ENCODE measurements around the gene SRM.
A peak's percentile ranks its signal among the peaks of the same experiment; 100 is the strongest.
"Not testable (repeated sequence)": the region's sequence is repeated elsewhere in the genome, so short reads cannot be mapped to it uniquely, and the experiment has no call there.

The SRM gene

DNA sequence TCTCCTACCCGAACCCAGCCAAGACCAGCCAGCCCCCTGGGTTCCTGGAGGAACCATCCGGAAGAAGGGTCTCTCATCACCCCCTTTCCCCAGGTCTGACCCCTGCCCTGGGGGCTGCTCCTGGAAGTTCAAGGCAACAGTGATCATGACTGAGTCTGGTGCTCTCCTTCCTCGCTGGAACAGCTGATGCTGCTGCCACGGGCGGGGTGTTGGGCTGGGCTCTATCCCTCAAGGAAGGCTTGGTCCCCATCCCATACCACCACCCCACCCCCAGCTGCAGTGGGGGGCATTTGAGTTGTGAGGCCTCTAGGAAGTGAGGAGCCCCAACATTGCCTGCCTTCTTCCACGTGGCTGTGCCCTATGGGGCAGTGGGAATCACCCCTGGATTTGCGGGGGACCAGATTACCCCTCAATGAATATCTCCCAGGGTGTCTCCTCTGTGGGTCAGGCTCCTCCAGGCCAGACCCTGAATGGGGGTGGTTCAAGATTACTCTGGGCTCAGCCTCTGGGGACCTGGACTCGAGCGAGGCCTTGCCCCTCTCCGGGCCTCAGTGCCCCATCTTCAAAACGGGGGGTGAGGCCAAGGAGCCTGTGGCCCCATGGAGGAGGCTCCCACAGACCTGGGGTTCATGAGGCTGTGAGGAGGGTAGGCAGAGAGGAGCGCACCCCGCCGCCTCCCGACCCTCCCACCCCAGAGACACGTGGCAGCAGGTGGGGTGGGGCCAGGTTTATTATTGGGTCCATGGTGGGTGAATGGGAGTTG lies 15.6 kb downstream of the SRM start:
- DNase-seq = no peak

DNA sequence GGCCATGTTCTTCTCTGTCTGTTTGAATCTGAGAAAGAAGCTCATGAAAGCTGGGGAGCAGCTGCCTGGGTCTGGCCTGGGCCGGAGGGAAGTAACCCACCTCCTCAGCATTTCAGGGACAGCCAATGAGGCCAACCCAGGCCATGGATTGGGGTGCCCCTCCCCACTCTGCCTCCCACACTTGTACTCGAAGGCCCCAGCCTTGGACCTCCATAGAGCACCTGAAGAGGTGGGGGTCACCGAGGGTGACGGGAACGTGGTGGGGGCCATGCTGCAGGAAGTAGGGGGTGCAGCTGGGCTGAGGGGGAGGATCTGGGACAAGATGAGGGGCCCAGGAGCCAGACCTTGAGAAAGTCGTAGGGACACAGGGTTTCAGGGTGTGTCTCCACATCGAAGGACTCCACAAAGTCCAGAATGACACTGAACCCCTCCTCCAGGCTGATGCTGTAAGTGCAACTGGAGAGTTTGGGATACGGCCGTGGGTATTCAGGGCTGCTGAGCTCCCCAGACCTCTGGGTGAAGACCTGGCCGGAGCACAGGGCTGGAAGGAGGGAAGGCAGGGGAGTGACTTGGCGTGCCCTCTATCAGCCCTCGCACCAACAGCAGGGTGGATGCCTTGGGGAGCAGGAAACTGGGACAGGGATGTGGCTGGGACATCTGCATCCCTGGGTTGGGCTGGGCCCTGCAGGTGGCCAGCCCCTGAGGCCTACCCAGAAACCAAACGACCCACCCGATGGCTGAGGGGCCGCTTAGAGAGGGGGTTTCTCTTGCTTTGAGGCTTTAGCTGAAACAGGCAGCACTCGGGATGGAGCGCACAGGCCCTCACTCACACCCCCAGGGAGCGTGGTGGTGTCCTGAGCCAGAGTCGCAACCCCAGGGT lies 16.6 kb downstream of the SRM start:
- no peak for DNase-seq

GRCh38 chr1:11042065-11042464 lies 17.8 kb downstream of the SRM start:
- DNase-seq = no peak

DNA sequence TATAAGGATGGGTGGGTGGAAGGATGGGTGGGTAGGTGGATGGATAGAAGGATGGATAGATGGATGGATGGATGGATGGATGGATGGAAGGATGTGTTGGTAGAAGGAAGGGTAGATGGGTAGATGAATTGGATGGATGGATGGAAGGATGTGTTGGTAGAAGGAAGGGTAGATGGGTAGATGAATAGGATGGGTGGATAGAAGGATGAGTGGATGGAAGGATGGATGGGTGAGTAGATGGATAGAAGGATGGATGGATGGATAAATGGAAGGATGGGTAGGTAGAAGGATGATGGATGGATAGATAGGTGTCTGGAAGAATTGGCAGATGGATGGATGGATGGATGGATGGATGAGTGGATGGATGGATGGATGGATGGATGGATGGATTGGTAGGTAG lies 18.8 kb downstream of the SRM start:
- DNase-seq = no peak

DNA sequence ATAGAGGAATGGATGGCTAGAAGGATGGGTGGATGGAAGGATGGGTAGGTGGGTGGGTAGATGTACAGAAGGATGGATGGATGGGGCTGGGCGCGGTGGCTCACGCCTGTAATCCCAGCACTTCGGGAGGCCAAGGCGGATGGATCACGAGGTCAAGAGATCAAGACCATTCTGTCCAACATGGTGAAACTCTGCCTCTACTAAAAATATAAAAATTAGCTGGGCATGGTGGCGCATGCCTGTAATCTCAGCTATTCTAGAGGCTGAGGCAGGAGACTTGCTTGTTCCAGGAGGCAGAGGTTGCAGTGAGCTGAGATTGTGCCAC lies 19.8 kb downstream of the SRM start:
- not testable (repeated sequence) for DNase-seq

- no peak for DNase-seq
Measured at GRCh38 chr1:11039351-11040104, 20.3 kb downstream of the SRM start.

DNA sequence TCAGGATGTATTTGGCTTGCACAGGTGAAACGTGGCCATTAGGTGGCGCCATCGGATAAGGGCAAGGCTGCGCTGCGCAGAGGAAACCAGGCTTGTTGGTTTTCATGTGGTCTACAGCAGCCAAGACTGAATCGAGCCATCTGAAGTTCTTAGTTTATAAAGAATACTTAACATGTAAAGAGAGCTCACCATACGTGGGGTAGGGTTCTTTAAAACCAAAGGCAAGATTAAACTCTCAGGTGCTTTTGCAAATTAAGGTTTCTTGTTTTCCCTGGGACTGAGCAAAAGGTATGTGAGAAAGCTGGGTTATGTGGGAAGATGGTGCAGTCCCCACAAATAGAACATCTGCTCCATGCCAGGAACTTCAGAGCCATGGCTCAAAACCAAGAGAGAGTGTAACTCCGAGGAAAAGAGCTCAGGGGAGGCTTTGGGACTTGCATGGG lies 22.1 kb downstream of the SRM start:
- DNase-seq = peak; percentile 88

GRCh38 chr1:11037019-11037739 lies 22.6 kb downstream of the SRM start:
- DNase-seq = not testable (repeated sequence)

DNA sequence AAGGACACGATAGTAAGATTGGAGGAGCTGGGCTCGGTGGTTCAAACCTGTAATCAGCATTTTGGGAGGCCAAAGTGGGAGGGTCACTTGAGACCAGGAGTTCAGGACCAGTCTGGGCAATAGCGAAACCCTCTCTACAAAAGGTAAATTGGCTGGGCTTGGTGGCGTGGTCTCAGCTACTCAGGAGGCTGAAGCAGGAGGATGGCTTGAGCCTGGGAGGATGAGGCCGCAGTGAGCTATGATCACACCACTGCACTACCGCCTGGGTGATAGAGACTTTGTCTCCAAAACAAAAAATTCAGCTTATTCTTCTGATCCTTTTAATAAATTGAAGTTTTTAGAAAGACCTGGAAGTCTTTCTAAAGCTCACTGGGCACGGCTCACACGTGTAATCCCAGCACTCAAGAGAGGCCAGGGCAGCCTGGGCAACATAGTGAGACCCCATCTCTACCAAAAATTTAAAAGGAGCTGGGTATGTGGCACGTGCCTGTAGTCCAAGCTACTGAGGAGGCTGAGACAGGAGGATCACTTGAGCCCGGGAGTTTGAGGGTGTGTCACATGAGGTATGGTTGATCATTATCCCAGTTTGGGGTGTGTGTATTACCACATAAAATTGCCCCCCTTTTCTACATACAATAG lies 28.1 kb downstream of the SRM start:
- no peak for DNase-seq

DNA sequence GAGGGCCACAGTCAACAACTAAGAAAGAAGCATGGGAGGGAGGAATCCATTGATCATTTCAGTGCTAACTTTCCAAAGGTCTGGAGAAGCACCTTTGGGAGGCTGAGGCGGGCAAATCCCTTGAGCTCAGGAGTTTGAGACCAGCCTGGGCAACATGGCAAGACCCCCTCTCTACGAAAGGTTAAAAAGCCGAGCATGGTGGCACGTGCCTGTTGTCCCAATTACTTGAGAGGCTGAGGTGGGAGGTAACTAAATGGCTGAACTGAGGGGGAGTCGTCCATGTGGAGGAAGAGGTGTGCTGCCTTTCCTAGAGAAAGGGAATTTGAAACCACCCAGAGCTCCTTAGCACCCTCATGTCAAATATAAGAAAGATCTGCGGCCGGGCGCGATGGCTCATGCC lies 29.0 kb downstream of the SRM start:
- no peak for DNase-seq

DNA sequence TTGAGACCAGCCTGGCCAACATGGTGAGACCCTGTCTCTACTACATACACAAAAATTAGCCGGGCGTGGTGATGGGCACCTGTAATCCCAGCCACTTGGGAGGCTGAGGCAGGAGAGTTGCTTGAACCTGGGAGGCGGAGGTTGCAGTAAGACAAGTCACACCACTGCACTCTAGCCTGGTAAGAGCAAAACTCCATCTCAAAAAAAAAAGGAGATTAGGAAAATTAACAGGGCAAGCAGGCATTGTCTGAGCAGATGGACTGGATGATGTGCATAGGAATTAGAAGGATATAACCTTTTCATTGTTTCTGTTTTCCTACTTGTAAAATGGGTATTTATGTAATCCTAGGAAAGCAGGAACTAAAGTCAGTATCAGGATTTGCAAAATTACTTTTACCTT lies 31.8 kb downstream of the SRM start:
- DNase-seq = no peak

DNA sequence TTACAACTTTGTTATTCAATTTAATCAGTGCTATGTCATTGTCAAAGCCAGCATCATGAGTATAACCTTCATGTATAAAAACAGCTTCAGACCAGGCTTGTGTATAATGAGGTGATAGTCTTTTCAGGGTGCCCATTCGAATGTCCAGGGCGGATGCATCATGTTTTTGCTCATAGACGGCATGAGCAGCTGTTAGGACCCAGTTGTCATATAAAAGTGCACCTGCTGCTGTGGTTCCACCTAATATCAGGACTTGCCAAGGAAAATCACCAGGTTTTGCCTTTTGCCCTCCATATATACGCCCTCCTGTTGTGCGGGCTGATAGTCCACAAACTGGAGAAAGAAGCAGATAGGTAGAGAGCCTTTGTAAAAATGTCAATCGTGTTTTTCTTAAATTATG lies 32.5 kb downstream of the SRM start:
- DNase-seq = no peak

DNA sequence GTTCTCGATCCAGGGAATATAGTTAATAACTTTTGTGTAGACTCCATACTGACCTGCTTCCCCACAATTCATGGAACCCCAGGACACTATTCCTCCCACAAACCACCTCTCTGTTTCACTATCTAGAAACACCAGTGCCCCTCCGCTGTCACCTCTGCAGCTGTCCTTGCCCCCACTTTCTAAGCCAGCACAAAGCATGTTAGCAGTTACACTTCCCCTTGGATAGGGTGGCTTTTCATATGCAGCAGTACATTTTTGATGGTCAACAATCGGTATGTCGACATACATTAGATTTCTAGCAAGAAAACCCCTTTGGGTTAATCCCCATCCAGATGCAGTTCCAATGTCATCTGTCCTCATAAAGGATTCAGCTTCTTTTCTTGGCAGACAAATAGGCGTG lies 32.9 kb downstream of the SRM start:
- DNase-seq = no peak

- DNase-seq = no peak
Measured at GRCh38 chr1:11026052-11026451, 33.8 kb downstream of the SRM start.

DNA sequence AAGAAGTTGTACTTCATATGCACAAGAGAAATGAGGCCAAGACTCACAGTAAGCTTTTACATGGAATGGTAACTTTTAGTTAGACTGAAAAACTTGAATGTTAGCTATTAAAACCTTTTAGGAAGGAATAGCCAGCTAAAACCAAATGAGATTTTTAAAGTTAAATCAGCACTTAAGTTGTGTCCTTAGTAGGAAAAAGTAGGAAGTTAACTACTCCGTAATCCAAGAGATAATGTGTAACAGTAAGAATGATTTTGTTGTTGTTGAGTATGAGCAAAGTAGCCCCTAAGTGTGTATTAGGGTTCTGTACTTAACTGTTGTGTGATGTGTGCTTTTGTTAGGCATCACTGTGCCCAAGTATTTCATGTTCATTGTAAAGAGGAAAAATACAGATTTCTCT lies 34.2 kb downstream of the SRM start:
- no peak for DNase-seq

DNA sequence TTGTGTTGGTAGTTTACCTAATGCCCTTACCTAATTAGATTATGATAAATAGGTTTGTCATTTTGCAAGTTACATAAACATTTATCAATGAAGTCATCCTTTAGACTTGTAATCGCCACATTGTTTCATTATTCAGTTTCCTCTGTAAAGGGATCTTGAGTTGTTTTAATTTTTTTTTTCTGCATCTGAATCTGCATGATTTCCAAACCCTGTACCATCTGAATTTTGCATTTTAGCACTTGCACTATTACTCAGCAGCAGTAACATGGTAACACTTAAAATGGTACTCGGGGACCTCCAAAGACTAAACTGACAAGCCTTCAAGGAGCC lies 35.0 kb downstream of the SRM start:
- no peak for DNase-seq

DNA sequence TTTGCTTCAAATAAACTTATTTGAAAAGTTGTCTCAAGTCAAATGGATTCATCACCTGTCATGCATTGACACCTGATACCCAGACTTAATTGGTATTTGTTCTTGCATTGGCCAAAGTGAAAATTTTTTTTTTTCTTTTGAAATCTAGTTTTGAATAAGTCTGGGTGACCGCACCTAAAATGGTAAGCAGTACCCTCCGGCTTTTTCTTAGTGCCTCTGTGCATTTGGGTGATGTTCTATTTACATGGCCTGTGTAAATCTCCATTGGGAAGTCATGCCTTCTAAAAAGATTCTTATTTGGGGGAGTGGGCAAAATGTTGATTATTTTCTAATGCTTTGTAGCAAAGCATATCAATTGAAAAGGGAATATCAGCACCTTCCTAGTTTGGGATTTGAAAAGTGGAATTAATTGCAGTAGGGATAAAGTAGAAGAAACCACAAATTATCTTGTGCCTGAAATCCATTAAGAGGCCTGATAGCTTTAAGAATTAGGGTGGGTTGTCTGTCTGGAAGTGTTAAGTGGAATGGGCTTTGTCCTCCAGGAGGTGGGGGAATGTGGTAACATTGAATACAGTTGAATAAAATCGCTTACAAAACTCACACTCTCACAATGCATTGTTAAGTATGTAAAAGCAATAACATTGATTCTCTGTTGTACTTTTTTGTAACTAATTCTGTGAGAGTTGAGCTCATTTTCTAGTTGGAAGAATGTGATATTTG lies 35.5 kb downstream of the SRM start:
- no peak for DNase-seq

- DNase-seq = no peak
Measured at GRCh38 chr1:11023201-11023600, 36.6 kb downstream of the SRM start.

DNA sequence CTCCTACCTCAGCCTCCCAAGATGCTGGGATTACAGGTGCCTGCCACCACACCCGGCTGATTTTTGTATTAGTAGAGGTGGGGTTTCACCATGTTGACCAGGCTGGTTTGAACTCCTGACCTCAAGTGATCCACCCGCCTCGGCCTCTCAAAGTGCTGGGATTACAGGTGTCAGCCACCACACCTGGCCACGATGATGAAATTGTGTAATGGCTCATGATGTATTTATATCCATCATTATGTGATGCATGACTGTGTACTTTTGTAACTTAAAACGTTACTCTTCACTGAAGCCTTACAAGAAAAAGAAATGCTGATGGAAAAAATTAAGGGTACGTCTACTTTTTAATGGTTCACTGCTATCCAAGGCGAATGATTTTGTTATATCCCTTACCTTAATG lies 39.8 kb downstream of the SRM start:
- no peak for DNase-seq

DNA sequence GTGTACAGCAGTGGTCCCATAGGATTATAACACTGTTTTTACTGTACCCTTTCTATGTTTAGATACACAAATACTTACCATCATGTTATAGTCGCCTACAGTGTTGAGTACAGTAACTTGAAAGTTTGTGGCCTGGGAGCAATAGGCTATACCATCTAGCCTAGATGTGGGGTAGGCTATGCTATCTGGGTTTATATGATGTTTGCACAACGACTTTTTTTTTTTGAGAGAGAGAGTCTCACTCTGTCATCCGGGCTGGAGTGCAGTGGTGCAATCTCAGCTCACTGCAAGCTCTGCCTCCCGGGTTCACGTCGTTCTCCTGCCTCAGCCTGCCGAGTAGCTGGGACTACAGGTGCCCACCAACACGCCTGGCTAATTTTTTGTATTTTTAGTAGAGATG lies 40.5 kb downstream of the SRM start:
- DNase-seq = not testable (repeated sequence)

DNA sequence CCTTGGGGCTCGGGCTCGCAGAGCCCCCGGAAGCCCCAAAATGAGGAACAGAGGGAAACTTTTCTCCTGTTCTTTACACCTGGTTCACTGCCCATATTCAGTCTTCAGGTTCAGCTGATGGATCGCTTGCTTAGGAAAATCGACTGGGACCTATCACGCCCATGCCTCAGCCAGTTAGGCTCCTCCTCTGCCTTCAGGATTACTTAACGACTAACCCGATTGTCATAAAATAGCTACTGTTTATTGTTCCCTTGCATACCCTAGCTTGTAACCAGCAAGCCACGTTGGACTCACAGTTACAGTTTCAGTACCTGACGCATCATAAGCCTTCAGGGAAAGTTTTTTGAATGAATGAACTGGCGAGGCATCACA lies 46.7 kb downstream of the SRM start:
- no peak for DNase-seq
